WTC11 (cell line): ENCODE results near the gene RASSF4. TPM values are rescaled to one million over a fixed set of nuclear protein-coding genes. Genes with fewer than 3 reads are reported as not detected.

Source experiments
- ATAC-seq: fragments of 200-7000 bp; cut with Tn5 transposase; 2 replicates; pipeline ENCODE4 v1.10.0; 2021; ENCODE audit warnings: mild to moderate bottlenecking, moderate library complexity
- CTCF ChIA-PET: fragments of 300-600 bp; sonication (Branson Sonifier 250); formaldehyde crosslinking; loops from one replicate; lab custom pipeline; 2021; ENCODE audit warnings: antibody characterized with exemption; lab: Charles Lee
- POLR2A ChIA-PET: fragments of 350-600 bp; sonication (Branson Sonifier 250); formaldehyde crosslinking; loops from one replicate; lab custom pipeline; 2021; ENCODE audit warnings: antibody characterized with exemption; lab: Charles Lee
- DNase-seq: peaks from one replicate; pipeline ENCODE4 v3.0.0; 2021; ENCODE audit warnings: low spot score
- H3K27ac Mint-ChIP-seq: 2 replicates; pipeline ENCODE4 v1.8.0; 2021; ENCODE audit warnings: mixed read lengths
- H3K27me3 Mint-ChIP-seq: 2 replicates; pipeline ENCODE4 v1.8.0; 2021; ENCODE audit warnings: low read depth, mild to moderate bottlenecking, moderate library complexity, mixed read lengths
- H3K36me3 Mint-ChIP-seq: 2 replicates; pipeline ENCODE4 v1.8.0; 2021; ENCODE audit warnings: mixed read lengths
- H3K4me1 Mint-ChIP-seq: 2 replicates; pipeline ENCODE4 v1.8.0; 2022; ENCODE audit warnings: mixed read lengths
- H3K4me3 Mint-ChIP-seq: 2 replicates; pipeline ENCODE4 v1.8.0; 2021; ENCODE audit warnings: mild to moderate bottlenecking, moderate library complexity, mixed read lengths
- H3K9me3 Mint-ChIP-seq: 2 replicates; pipeline ENCODE4 v1.8.0; 2021; ENCODE audit warnings: mixed read lengths
- ATF1 ChIP-seq: sonication (generic); formaldehyde crosslinking; IDR thresholded peaks from 2 replicates; pipeline ENCODE4 v1.8.1; 2023; ENCODE audit warnings: mild to moderate bottlenecking, moderate library complexity, missing genetic modification reagents
- E2F1 ChIP-seq: sonication (generic); formaldehyde crosslinking; IDR thresholded peaks from 2 replicates; pipeline ENCODE4 v1.8.0; 2022; ENCODE audit warnings: mild to moderate bottlenecking, missing genetic modification reagents
- FOXK1 ChIP-seq: sonication (generic); formaldehyde crosslinking; IDR thresholded peaks from 2 replicates; pipeline ENCODE4 v1.8.0; 2022; ENCODE audit warnings: mild to moderate bottlenecking, moderate library complexity, missing genetic modification reagents
- GTF2I ChIP-seq: fragments of 250-450 bp; sonication (Bioruptor Pico); conservative IDR thresholded peaks from 2 replicates; pipeline ENCODE4 v1.4.0; 2021; ENCODE audit warnings: mild to moderate bottlenecking
- IRF2 ChIP-seq: sonication (generic); formaldehyde crosslinking; IDR thresholded peaks from 2 replicates; pipeline ENCODE4 v1.8.0; 2022; ENCODE audit warnings: low read depth, missing genetic modification reagents, borderline replicate concordance
- NFE2L1 ChIP-seq: sonication (generic); formaldehyde crosslinking; IDR thresholded peaks from 2 replicates; pipeline ENCODE4 v1.8.1; 2023; ENCODE audit warnings: missing genetic modification reagents
- OVOL2 ChIP-seq: fragments of 250-450 bp; sonication (Bioruptor Pico); IDR thresholded peaks from 2 replicates; pipeline ENCODE4 v1.9.0; 2021; ENCODE audit warnings: mild to moderate bottlenecking, borderline replicate concordance
- RORB ChIP-seq: fragments of 250-450 bp; sonication (Bioruptor Pico); IDR thresholded peaks from 2 replicates; pipeline ENCODE4 v1.9.0; 2021; ENCODE audit warnings: mild to moderate bottlenecking
- TCF7 ChIP-seq: sonication (generic); formaldehyde crosslinking; IDR thresholded peaks from 2 replicates; pipeline ENCODE4 v1.8.0; 2022; ENCODE audit warnings: mild to moderate bottlenecking, low read depth, missing genetic modification reagents, moderate library complexity
- ZNF138 ChIP-seq: sonication (generic); formaldehyde crosslinking; conservative IDR thresholded peaks from 2 replicates; pipeline ENCODE4 v1.8.1; 2022; ENCODE audit warnings: mild to moderate bottlenecking, moderate library complexity, missing genetic modification reagents
- ZNF317 ChIP-seq: sonication (generic); formaldehyde crosslinking; IDR thresholded peaks from 2 replicates; pipeline ENCODE4 v1.8.1; 2023; ENCODE audit warnings: low read depth, mild to moderate bottlenecking, moderate library complexity, missing genetic modification reagents, borderline replicate concordance
- ZNF425 ChIP-seq: fragments of 250-450 bp; sonication (Bioruptor Pico); conservative IDR thresholded peaks from 2 replicates; pipeline ENCODE4 v1.9.0; 2021; ENCODE audit warnings: mild to moderate bottlenecking
- total RNA-seq: library from RNA; stranded (reverse); gene quantifications from 3 replicates; pipeline ENCODE4 v1.2.3, GENCODE V29; 2021
- TF ChIP-seq, protein P1 (sequence below): sonication (generic); formaldehyde crosslinking; IDR thresholded peaks from 2 replicates; pipeline ENCODE4 v1.8.0; 2023; ENCODE audit warnings: mild to moderate bottlenecking, missing genetic modification reagents
- TF ChIP-seq, protein P2 (sequence below): sonication (generic); formaldehyde crosslinking; IDR thresholded peaks from 2 replicates; pipeline ENCODE4 v1.8.1; 2023; ENCODE audit warnings: mild to moderate bottlenecking, missing genetic modification reagents, moderate library complexity
- TF ChIP-seq, protein P3 (sequence below): fragments of 200-600 bp; IDR thresholded peaks from 2 replicates; pipeline ENCODE4 v1.8.0; 2022; ENCODE audit warnings: antibody characterized with exemption
- TF ChIP-seq, protein P4 (sequence below): sonication (generic); formaldehyde crosslinking; conservative IDR thresholded peaks from 2 replicates; pipeline ENCODE4 v1.8.1; 2023; ENCODE audit warnings: mild to moderate bottlenecking, low read depth, missing genetic modification reagents, moderate library complexity
- TF ChIP-seq, protein P5 (sequence below): sonication (generic); formaldehyde crosslinking; IDR thresholded peaks from 2 replicates; pipeline ENCODE4 v1.8.0; 2022; ENCODE audit warnings: mild to moderate bottlenecking, missing genetic modification reagents

Gene RASSF4
- total RNA-seq, 1 experiment from 2014 or later, result 15.7 TPM

DNA sequence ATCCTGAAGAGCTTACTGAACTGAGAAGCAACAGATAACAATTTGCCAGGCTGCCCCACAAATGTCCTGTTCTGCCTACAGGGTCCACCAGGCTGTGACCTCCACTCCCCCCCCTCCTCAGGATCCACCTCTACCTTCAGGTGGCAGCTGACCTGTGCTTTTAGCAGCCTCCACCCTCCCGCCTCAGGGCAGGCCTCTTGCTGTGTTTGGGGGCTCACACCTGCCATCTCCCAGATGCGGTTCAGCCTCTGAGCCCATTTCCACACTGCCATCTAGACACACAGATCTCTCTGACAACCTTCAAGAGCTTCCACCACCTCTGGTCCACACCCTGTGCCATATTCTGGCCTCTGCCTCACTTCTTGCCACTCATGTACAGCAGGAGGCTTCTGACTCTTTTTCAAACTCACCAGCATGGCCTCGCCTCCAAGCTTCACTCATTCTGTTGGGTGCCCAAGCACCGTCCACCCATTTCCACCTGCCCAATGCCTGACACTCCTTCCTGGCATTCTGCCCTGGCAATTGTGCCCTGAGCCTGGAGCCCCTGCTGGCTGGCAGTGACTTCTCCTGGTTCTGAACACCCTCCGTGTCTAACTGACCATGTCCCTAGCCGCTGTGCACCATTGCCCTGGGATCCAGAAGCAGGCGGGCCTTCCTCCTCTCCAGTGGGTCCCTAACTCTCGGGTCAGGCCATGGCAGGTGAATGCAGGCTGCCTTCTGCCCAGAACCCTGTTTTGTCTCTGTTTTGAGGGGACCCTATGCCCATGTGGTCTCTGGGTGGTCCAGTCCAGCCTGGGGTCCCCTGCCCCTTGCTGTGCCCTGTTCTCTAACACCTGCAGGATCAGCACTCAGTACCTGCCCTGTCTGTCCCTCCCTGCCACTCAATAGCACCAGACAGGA lies 30.0 kb upstream of the RASSF4 start:
- CTCF ChIA-PET, result interaction anchor here (0.9 to 1.1 kb wide), 2 partner anchors 61 to 65 kb away, joined by 3 read pairs; no protein-coding TSS in a partner anchor
- TF ChIP-seq ZNF425 (CRISPR knock-in tag) (no peak), GTF2I (CRISPR knock-in tag) (no peak), NFE2L1 (no peak), ATF1 (no peak), FOXK1 (no peak), TCF7 (no peak), E2F1 (CRISPR knock-in tag) (no peak)
- TF ChIP-seq, protein P1, sequence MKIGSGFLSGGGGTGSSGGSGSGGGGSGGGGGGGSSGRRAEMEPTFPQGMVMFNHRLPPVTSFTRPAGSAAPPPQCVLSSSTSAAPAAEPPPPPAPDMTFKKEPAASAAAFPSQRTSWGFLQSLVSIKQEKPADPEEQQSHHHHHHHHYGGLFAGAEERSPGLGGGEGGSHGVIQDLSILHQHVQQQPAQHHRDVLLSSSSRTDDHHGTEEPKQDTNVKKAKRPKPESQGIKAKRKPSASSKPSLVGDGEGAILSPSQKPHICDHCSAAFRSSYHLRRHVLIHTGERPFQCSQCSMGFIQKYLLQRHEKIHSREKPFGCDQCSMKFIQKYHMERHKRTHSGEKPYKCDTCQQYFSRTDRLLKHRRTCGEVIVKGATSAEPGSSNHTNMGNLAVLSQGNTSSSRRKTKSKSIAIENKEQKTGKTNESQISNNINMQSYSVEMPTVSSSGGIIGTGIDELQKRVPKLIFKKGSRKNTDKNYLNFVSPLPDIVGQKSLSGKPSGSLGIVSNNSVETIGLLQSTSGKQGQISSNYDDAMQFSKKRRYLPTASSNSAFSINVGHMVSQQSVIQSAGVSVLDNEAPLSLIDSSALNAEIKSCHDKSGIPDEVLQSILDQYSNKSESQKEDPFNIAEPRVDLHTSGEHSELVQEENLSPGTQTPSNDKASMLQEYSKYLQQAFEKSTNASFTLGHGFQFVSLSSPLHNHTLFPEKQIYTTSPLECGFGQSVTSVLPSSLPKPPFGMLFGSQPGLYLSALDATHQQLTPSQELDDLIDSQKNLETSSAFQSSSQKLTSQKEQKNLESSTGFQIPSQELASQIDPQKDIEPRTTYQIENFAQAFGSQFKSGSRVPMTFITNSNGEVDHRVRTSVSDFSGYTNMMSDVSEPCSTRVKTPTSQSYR (CRISPR knock-in tag), result no peak
- TF ChIP-seq, protein P2, sequence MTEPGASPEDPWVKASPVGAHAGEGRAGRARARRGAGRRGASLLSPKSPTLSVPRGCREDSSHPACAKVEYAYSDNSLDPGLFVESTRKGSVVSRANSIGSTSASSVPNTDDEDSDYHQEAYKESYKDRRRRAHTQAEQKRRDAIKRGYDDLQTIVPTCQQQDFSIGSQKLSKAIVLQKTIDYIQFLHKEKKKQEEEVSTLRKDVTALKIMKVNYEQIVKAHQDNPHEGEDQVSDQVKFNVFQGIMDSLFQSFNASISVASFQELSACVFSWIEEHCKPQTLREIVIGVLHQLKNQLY (CRISPR knock-in tag), result no peak
- TF ChIP-seq, protein P3, sequence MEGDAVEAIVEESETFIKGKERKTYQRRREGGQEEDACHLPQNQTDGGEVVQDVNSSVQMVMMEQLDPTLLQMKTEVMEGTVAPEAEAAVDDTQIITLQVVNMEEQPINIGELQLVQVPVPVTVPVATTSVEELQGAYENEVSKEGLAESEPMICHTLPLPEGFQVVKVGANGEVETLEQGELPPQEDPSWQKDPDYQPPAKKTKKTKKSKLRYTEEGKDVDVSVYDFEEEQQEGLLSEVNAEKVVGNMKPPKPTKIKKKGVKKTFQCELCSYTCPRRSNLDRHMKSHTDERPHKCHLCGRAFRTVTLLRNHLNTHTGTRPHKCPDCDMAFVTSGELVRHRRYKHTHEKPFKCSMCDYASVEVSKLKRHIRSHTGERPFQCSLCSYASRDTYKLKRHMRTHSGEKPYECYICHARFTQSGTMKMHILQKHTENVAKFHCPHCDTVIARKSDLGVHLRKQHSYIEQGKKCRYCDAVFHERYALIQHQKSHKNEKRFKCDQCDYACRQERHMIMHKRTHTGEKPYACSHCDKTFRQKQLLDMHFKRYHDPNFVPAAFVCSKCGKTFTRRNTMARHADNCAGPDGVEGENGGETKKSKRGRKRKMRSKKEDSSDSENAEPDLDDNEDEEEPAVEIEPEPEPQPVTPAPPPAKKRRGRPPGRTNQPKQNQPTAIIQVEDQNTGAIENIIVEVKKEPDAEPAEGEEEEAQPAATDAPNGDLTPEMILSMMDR, result no peak
- peaks cover 14% of the 10 kb centered on the region for H3K27me3 Mint-ChIP-seq
- H3K27ac Mint-ChIP-seq, result no peak overlapping the region
- ATAC-seq, result no peak
- POLR2A ChIA-PET, result no interaction called here
- no peaks in the 10 kb centered on the region; the same call in 1 of the 2 replicates for H3K9me3 Mint-ChIP-seq
- no peaks in the 10 kb centered on the region for H3K36me3 Mint-ChIP-seq
- H3K4me3 Mint-ChIP-seq, result no peak overlapping the region
- no peak for DNase-seq
- H3K4me1 Mint-ChIP-seq, result peaks cover 4% of the 10 kb centered on the region

DNA sequence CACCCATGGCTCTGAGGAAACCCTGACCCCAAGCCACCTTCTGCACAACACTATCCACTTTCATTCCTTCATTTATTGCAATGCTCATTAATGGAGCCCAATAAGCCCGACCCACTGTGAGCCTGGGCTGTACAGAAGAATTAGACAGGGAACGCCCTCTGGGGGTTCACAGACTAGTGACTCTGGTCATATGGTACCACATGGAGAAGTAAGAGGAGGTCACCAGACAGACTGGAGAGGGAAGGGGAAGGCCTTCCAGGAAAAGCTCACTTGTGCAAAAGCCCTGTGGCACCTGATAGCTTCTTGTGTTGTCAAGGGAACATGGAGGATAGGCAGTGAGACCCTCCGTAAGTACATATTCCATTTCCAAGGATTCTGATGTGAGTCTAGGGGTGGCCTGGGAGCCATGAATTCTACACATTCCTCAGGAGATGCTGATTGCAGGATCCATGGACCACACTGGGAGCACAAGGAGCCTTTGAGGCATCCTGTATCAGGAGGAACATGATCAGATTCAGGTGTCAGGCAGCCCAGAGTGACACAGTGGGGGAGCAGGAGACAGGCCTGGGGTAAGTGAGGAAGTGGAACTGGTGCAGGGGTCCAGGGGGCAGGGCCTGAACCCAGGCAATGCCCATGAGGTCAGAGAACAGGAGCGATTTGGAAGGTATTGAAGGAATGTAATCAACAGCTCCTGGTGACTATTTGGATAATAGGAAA lies 28.5 kb upstream of the RASSF4 start:
- DNase-seq (no peak), ATAC-seq (no peak)
- Mint-ChIP-seq H3K4me3 (no peak overlapping the region), H3K27ac (no peak overlapping the region), H3K36me3 (no peaks in the 10 kb centered on the region), H3K4me1 (peaks cover 4% of the 10 kb centered on the region), H3K27me3 (peaks cover 14% of the 10 kb centered on the region), H3K9me3 (no peaks in the 10 kb centered on the region; the same call in 1 of the 2 replicates)
- CTCF ChIA-PET, result interaction anchor here (2.1 to 3.1 kb wide), 5 partner anchors 16 to 61 kb away, joined by 16 to 143 read pairs (median 22); no protein-coding TSS in a partner anchor
- POLR2A ChIA-PET, result no interaction called here
- TF ChIP-seq, protein P4, sequence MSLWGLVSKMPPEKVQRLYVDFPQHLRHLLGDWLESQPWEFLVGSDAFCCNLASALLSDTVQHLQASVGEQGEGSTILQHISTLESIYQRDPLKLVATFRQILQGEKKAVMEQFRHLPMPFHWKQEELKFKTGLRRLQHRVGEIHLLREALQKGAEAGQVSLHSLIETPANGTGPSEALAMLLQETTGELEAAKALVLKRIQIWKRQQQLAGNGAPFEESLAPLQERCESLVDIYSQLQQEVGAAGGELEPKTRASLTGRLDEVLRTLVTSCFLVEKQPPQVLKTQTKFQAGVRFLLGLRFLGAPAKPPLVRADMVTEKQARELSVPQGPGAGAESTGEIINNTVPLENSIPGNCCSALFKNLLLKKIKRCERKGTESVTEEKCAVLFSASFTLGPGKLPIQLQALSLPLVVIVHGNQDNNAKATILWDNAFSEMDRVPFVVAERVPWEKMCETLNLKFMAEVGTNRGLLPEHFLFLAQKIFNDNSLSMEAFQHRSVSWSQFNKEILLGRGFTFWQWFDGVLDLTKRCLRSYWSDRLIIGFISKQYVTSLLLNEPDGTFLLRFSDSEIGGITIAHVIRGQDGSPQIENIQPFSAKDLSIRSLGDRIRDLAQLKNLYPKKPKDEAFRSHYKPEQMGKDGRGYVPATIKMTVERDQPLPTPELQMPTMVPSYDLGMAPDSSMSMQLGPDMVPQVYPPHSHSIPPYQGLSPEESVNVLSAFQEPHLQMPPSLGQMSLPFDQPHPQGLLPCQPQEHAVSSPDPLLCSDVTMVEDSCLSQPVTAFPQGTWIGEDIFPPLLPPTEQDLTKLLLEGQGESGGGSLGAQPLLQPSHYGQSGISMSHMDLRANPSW (CRISPR knock-in tag), result no peak
- no peak for TF ChIP-seq OVOL2 (CRISPR knock-in tag)
- TF ChIP-seq IRF2 (CRISPR knock-in tag), result no peak
- no peak for TF ChIP-seq ZNF138 (CRISPR knock-in tag)
- TF ChIP-seq, protein P5, sequence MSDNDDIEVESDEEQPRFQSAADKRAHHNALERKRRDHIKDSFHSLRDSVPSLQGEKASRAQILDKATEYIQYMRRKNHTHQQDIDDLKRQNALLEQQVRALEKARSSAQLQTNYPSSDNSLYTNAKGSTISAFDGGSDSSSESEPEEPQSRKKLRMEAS (CRISPR knock-in tag), result no peak
- TF ChIP-seq ZNF425 (CRISPR knock-in tag), result no peak
- TF ChIP-seq RORB (CRISPR knock-in tag), result no peak
- TF ChIP-seq ZNF317, result no peak
